Mononuclear cell (primary cell): ENCODE measurements around the gene TMEM43. TPM values are rescaled to one million over a fixed set of nuclear protein-coding genes. Genes with fewer than 3 reads are reported as not detected.

Experiments
- H3K27me3 ChIP-seq: 2 replicates; pipeline ENCODE4 v1.6.0; 2011; ENCODE audit warnings: low read length, control low read depth; ENCODE audit not compliant: insufficient read depth
- H3K4me1 ChIP-seq: 2 replicates; pipeline ENCODE4 v1.5.1; 2011; ENCODE audit warnings: mild to moderate bottlenecking, low read length, control low read depth; ENCODE audit not compliant: insufficient read depth
- H3K4me3 ChIP-seq: 2 replicates; pipeline ENCODE4 v1.5.1; 2011; ENCODE audit warnings: mild to moderate bottlenecking, low read length, moderate library complexity
- H3K9me3 ChIP-seq: 2 replicates; pipeline ENCODE4 v1.5.1; 2011; ENCODE audit warnings: low read depth, mild to moderate bottlenecking, control low read depth, low read length
- total RNA-seq: library from RNA; depleted of rRNA; stranded (reverse); fragments of >200 nt; gene quantifications from one replicate; pipeline ENCODE4 v1.2.3, GENCODE V29; 2012

TMEM43 gene
- total RNA-seq, 1 donor, result 23.7 TPM

- H3K9me3 ChIP-seq, result no peaks in the 10 kb centered on the region
- no peaks in the 10 kb centered on the region for H3K27me3 ChIP-seq
- H3K4me1 ChIP-seq, result peaks cover 36% of the 10 kb centered on the region
- H3K4me3 ChIP-seq, result no peak overlapping the region
Observed at GRCh38 chr3:14128724-14129123, 3.9 kb downstream of the TMEM43 start.

GRCh38 chr3:14129296-14129695, 4.4 kb downstream of the TMEM43 start:
- Histone ChIP-seq H3K4me3 (no peak overlapping the region), H3K27me3 (no peaks in the 10 kb centered on the region), H3K4me1 (peaks cover 32% of the 10 kb centered on the region), H3K9me3 (no peaks in the 10 kb centered on the region)

GRCh38 chr3:14130230-14130629, 5.4 kb downstream of the TMEM43 start:
- Histone ChIP-seq H3K9me3 (no peaks in the 10 kb centered on the region), H3K27me3 (no peaks in the 10 kb centered on the region), H3K4me3 (no peak overlapping the region), H3K4me1 (peaks cover 32% of the 10 kb centered on the region)

GRCh38 chr3:14130707-14131106, 5.9 kb downstream of the TMEM43 start:
- H3K4me1 ChIP-seq, result peaks cover 28% of the 10 kb centered on the region

DNA sequence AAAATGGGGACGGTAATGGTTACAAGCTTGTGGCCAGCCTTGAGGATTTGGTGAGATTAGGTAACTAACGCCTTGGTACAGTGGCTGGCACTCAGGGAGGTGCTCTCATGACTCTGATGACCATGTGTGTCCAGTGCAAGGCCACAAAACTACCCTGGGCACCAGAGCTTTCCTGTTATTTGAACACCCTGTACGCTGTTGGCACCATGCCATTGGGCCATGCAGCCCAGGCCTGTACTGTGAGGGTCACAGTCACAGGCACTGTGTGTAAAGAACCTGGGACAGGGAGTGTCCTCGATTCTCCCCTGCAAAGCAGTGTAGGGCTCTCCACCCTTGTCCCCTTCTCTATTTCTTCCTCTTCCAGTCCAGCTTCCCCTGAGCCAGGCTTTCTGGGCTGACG, 6.3 kb downstream of the TMEM43 start:
- H3K27me3 ChIP-seq, result no peaks in the 10 kb centered on the region
- H3K4me1 ChIP-seq, result peaks cover 23% of the 10 kb centered on the region
- no peaks in the 10 kb centered on the region for H3K9me3 ChIP-seq
- no peak overlapping the region for H3K4me3 ChIP-seq

More at GRCh38 chr3:14130707-14131106, 5.9 kb downstream of the TMEM43 start:
- H3K4me3 ChIP-seq, result no peak overlapping the region
- no peaks in the 10 kb centered on the region for H3K27me3 ChIP-seq
- H3K9me3 ChIP-seq, result no peaks in the 10 kb centered on the region

GRCh38 chr3:14132120-14132519, 7.3 kb downstream of the TMEM43 start:
- H3K4me3 ChIP-seq, result no peak overlapping the region
- no peaks in the 10 kb centered on the region for H3K9me3 ChIP-seq
- no peaks in the 10 kb centered on the region for H3K27me3 ChIP-seq
- peaks cover 13% of the 10 kb centered on the region for H3K4me1 ChIP-seq

- Histone ChIP-seq H3K4me1 (peaks cover 8% of the 10 kb centered on the region), H3K9me3 (no peaks in the 10 kb centered on the region), H3K4me3 (no peak overlapping the region), H3K27me3 (no peaks in the 10 kb centered on the region)
Observed at GRCh38 chr3:14132689-14133088, 7.8 kb downstream of the TMEM43 start.

- Histone ChIP-seq H3K9me3 (no peaks in the 10 kb centered on the region), H3K27me3 (no peaks in the 10 kb centered on the region), H3K4me3 (no peak overlapping the region), H3K4me1 (peaks cover 2% of the 10 kb centered on the region)
Observed at GRCh38 chr3:14133188-14133800, 8.4 kb downstream of the TMEM43 start.

GRCh38 chr3:14133876-14134275, 9.0 kb downstream of the TMEM43 start:
- Histone ChIP-seq H3K27me3 (no peaks in the 10 kb centered on the region), H3K9me3 (no peaks in the 10 kb centered on the region), H3K4me3 (no peak overlapping the region), H3K4me1 (no peaks in the 10 kb centered on the region)

- H3K9me3 ChIP-seq, result no peaks in the 10 kb centered on the region
- H3K4me3 ChIP-seq, result no peak overlapping the region
- H3K4me1 ChIP-seq, result no peaks in the 10 kb centered on the region
- H3K27me3 ChIP-seq, result no peaks in the 10 kb centered on the region
Observed at GRCh38 chr3:14134291-14134690, 9.4 kb downstream of the TMEM43 start.

DNA sequence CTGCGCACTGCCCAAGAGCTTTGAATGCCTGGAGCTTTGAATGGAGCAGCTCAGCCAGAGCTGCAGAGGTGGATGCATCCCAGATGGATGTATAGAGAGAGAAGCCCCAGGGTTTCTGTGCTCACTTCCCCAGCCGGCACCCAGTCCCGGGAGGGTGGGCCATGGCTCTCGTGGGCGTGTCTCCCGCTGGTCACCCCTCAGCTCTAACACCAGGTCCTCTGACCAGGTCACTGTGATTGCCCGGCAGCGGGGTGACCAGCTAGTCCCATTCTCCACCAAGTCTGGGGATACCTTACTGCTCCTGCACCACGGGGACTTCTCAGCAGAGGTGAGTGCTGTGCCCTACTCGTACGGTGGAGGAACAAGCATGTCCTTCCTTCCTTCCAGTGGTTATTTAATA, 10.7 kb downstream of the TMEM43 start:
- peaks cover under 1% of the 10 kb centered on the region for H3K4me1 ChIP-seq
- H3K4me3 ChIP-seq, result no peak overlapping the region
- H3K9me3 ChIP-seq, result no peaks in the 10 kb centered on the region
- H3K27me3 ChIP-seq, result no peaks in the 10 kb centered on the region

DNA sequence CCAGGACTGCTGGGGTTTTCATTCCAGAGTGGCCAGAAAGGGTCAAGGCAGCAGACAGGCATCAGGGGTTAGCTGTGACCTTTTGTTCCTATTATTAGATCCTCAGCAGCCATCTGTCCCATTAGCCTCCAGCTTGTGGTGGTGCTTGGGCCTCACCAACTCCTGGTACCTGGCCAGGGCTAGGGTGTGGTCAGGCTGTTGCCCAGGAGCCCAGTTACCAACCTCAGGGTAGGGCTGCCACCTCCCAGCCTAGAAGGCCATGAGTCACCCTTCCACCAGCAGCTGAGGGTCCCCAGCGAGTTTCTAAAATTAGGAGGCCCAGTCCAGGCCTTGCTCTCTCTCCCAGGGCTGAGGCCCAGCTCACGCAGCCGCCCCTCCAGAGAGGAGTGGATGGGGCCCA, 12.2 kb downstream of the TMEM43 start:
- H3K27me3 ChIP-seq, result no peaks in the 10 kb centered on the region
- no peak overlapping the region for H3K4me3 ChIP-seq
- peaks cover 15% of the 10 kb centered on the region for H3K4me1 ChIP-seq
- H3K9me3 ChIP-seq, result no peaks in the 10 kb centered on the region

GRCh38 chr3:14137445-14137844, 12.6 kb downstream of the TMEM43 start:
- Histone ChIP-seq H3K9me3 (no peaks in the 10 kb centered on the region), H3K27me3 (no peaks in the 10 kb centered on the region), H3K4me3 (no peak overlapping the region), H3K4me1 (peaks cover 19% of the 10 kb centered on the region)

DNA sequence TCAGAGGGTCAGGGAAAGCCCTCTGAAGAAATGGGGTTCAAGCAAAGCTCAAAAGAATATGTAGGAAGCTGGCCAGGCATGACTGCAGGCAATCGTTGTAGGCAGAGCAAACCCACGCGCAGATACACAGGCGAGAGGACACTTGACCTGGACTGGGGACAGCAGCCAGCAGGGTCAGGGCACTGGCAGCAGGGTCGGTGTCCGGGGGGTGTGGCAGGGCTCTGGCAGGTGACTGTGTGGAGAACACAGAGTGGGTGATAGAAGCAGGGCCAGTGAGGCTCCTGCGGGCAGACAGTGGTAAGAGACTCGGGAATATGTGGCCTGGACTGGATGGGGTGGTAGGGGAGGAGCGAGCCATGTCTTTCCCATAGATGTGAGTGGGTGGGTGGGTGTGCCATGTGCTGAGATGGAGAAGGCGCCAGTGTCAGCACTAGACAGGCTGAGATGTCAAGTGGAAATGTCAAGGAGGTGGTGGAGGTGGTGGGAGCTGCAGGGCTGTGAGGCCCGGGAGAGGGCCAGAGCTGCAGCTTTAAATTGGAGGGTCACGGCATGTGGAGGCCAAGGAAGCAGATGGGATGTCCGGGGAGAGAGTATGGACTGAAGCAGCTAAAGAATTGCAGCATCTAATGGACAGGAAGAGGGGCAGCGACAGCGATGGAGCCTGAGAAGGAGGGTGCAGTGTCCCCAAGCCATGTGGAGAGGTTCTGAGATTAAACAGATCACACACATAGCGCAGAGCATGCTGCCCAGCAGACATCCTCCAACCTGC, 13.4 kb downstream of the TMEM43 start:
- Histone ChIP-seq H3K4me1 (peaks cover 27% of the 10 kb centered on the region), H3K9me3 (no peaks in the 10 kb centered on the region), H3K4me3 (no peak overlapping the region), H3K27me3 (no peaks in the 10 kb centered on the region)

DNA sequence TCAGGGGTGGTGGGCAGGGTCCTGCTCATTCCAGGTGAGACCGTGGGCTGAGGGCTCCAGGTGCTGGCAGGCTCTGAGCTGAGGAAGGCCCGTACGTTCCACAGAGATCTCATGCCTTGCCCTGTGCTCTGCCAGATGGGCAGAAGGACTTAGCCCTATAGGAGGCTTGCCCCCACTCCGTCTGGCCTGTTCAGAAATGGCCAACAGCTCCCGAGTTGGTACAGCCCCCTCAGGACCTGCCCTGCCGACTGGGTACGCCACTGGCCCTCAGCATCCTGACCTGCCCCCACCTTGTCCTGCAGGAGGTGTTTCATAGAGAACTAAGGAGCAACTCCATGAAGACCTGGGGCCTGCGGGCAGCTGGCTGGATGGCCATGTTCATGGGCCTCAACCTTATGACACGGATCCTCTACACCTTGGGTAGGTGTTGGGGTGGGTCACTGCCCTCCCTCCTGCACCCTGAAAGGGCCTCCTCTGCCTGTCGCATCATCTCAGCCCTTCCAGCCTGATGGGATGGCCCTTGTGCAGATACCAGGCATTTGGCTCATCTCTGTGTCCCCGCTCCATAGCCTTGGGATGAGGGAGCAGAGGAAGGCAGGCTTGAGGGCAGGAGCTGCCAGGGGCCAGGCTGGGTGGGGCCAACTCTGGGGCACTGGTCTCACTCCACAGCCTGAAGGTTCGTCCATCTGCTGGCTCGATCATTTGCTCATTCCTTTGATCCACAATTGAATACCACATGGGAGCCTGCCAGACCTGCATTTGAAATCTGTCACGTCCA, 14.2 kb downstream of the TMEM43 start:
- no peak overlapping the region for H3K4me3 ChIP-seq
- H3K9me3 ChIP-seq, result no peaks in the 10 kb centered on the region
- no peaks in the 10 kb centered on the region for H3K27me3 ChIP-seq
- H3K4me1 ChIP-seq, result peaks cover 34% of the 10 kb centered on the region
